GM21619 (cell line): ENCODE data around the gene RTRAF.

Source experiments
- ATAC-seq: cut with Tn5 transposase; IDR thresholded peaks from one replicate; pipeline ENCODE4 v1.9.1; 2021; ENCODE audit not compliant: unreplicated experiment

Gene RTRAF

GRCh38 chr14:52020161-52020714 is 30.9 kb downstream of the RTRAF start:
- ATAC-seq = no peak

- ATAC-seq = no peak
Measured at GRCh38 chr14:52020866-52021717, 31.7 kb downstream of the RTRAF start.

GRCh38 chr14:52021957-52022600 is 32.7 kb downstream of the RTRAF start:
- ATAC-seq = peak; percentile 75

- no peak for ATAC-seq
Measured at GRCh38 chr14:52023518-52023917, 34.2 kb downstream of the RTRAF start.

GRCh38 chr14:52025310-52025709 is 36.0 kb downstream of the RTRAF start:
- no peak for ATAC-seq

- no peak for ATAC-seq
Measured at GRCh38 chr14:52026017-52026660, 36.8 kb downstream of the RTRAF start.

- ATAC-seq = no peak
Measured at GRCh38 chr14:52026901-52027300, 37.6 kb downstream of the RTRAF start.

- no peak for ATAC-seq
Measured at GRCh38 chr14:52029881-52030280, 40.5 kb downstream of the RTRAF start.

- ATAC-seq = no peak
Measured at GRCh38 chr14:52031781-52032180, 42.4 kb downstream of the RTRAF start.

GRCh38 chr14:52032204-52032801 is 43.0 kb downstream of the RTRAF start:
- no peak for ATAC-seq

- ATAC-seq = no peak
Measured at GRCh38 chr14:52033101-52033642, 43.8 kb downstream of the RTRAF start.

- ATAC-seq = no peak
Measured at GRCh38 chr14:52039124-52039815, 49.9 kb downstream of the RTRAF start.

- no peak for ATAC-seq
Measured at GRCh38 chr14:52040598-52040997, 51.3 kb downstream of the RTRAF start.

- ATAC-seq = no peak
Measured at GRCh38 chr14:52042371-52043289, 53.3 kb downstream of the RTRAF start.

GRCh38 chr14:52043690-52044089 is 54.3 kb downstream of the RTRAF start:
- ATAC-seq = no peak

- ATAC-seq = no peak
Measured at GRCh38 chr14:52044791-52045522, 55.6 kb downstream of the RTRAF start.

- ATAC-seq = no peak
Measured at GRCh38 chr14:52046376-52046917, 57.1 kb downstream of the RTRAF start.

- ATAC-seq = no peak
Measured at GRCh38 chr14:52048116-52048515, 58.8 kb downstream of the RTRAF start.
